HepG2 (cell line): ENCODE data around the gene TNFRSF13B. TPM values are rescaled to one million over a fixed set of nuclear protein-coding genes. Genes with fewer than 3 reads are reported as not detected.

Source experiments
- ATAC-seq: fragments of 200-7000 bp; cut with Tn5 transposase; 3 replicates; pipeline ENCODE4 v1.9.1; 2020; ENCODE audit warnings: mild to moderate bottlenecking, moderate library complexity
- BruUV-seq: library from RNA; stranded (reverse); fragments of 400-500 nt; replicated peaks from 2 replicates; lab custom pipeline; 2021; lab: Mats Ljungman, UMichigan
- CTCF ChIA-PET: fragments of 300-600 bp; formaldehyde crosslinking; extraction: SDS; loops from one replicate; lab custom pipeline; 2021; ENCODE audit warnings: low total read pairs, inconsistent platforms, low intra/inter-chr PET ratio; lab: Yijun Ruan, JAX
- POLR2A ChIA-PET: fragments of 350-600 bp; sonication (Branson Sonifier 250); formaldehyde crosslinking; loops from one replicate; lab custom pipeline; 2020; ENCODE audit warnings: antibody characterized with exemption, inconsistent platforms; lab: Yijun Ruan, JAX
- DNase-seq: peaks from one replicate; pipeline ENCODE4 v3.0.0-alpha.2; 2015; ENCODE audit warnings: low spot score
- FAIRE-seq: peaks from 3 replicates; lab custom pipeline; 2011; peaks lifted over from hg19 to GRCh38; lab: Jason Lieb, UNC
- H2AFZ ChIP-seq: one replicate; pipeline ENCODE4 v1.6.1; 2011; ENCODE audit warnings: low read length, inconsistent platforms
- H3K27ac ChIP-seq: fragments of 300-600 bp; 3 replicates; pipeline ENCODE4 v1.8.0; 2011; ENCODE audit warnings: mixed run types, mild to moderate bottlenecking, mixed read lengths, low read length, inconsistent platforms; ENCODE audit not compliant: insufficient read depth; ENCODE audit errors: extremely low read length
- H3K27me3 ChIP-seq, 2 experiments: fragments of 200-600 bp in 1 of 2; 2 replicates in 1 of 2; 3 replicates in 1 of 2; pipeline versions ENCODE4 v1.6.0 to v1.8.0; 2011; ENCODE audit warnings: low read length in 2 of 2, mild to moderate bottlenecking in 2 of 2, moderate library complexity in 2 of 2, inconsistent platforms in 1 of 2; ENCODE audit not compliant: insufficient read depth in 2 of 2, control insufficient read depth in 1 of 2
- H3K36me3 ChIP-seq, 2 experiments: fragments of 200-600 bp in 1 of 2; replicated peaks in 1 of 2; 2 replicates in 1 of 2; 3 replicates in 1 of 2; pipeline versions ENCODE4 v1.5.1 to v1.8.0; 2011; ENCODE audit warnings: low read length in 2 of 2, inconsistent platforms in 1 of 2; ENCODE audit not compliant: insufficient read depth in 2 of 2, control insufficient read depth in 1 of 2
- H3K4me1 ChIP-seq: 2 replicates; pipeline ENCODE4 v1.5.1; 2012; ENCODE audit warnings: low read length, inconsistent platforms; ENCODE audit not compliant: insufficient read depth
- H3K4me2 ChIP-seq: 2 replicates; pipeline ENCODE4 v1.6.0; 2011; ENCODE audit warnings: low read depth, low read length, inconsistent platforms
- H3K4me3 ChIP-seq, 3 experiments: fragments of 200-600 bp in 1 of 3; sonication (generic), shearing (Covaris generic) in 1 of 3; replicated peaks in 1 of 3; 2 replicates each; pipeline ENCODE4 v1.5.1; 2011 to 2016; ENCODE audit warnings: low read length in 3 of 3, inconsistent platforms in 2 of 3, low read depth in 2 of 3, mild to moderate bottlenecking in 2 of 3, control low read depth in 1 of 3, mixed read lengths in 1 of 3; ENCODE audit not compliant: insufficient read depth in 1 of 3
- H3K79me2 ChIP-seq: one replicate; pipeline ENCODE4 v1.6.1; 2011; ENCODE audit warnings: low read length, inconsistent platforms; ENCODE audit not compliant: insufficient read depth
- H3K9ac ChIP-seq: 2 replicates; pipeline ENCODE4 v1.6.0; 2011; ENCODE audit warnings: mild to moderate bottlenecking, low read depth, low read length, inconsistent platforms; ENCODE audit not compliant: insufficient read depth
- H3K9me3 ChIP-seq: 2 replicates; pipeline ENCODE4 v1.5.1; 2012; ENCODE audit warnings: mild to moderate bottlenecking, low read length
- H4K20me1 ChIP-seq: 2 replicates; pipeline ENCODE4 v1.6.0; 2011; ENCODE audit warnings: inconsistent platforms, mild to moderate bottlenecking, low read length, moderate library complexity; ENCODE audit not compliant: insufficient read depth
- EZH2 ChIP-seq: conservative IDR thresholded peaks from 2 replicates; pipeline ENCODE4 v1.6.1; 2012; ENCODE audit warnings: mild to moderate bottlenecking, low read depth, low read length, moderate library complexity
- KDM6A ChIP-seq: IDR thresholded peaks from 2 replicates; pipeline ENCODE4 v1.6.1; 2016; ENCODE audit warnings: low read depth
- NFE2L1 ChIP-seq: sonication (generic); formaldehyde crosslinking; IDR thresholded peaks from 2 replicates; pipeline ENCODE4 v1.4.0; 2020; ENCODE audit warnings: missing genetic modification reagents, mild to moderate bottlenecking, borderline replicate concordance
- NRL ChIP-seq: sonication (generic); formaldehyde crosslinking; IDR thresholded peaks from 2 replicates; pipeline ENCODE4 v1.5.0; 2020; ENCODE audit warnings: missing genetic modification reagents, mild to moderate bottlenecking, moderate library complexity, borderline replicate concordance
- ZMAT3 ChIP-seq: sonication (generic); formaldehyde crosslinking; conservative IDR thresholded peaks from 2 replicates; pipeline ENCODE4 v1.7.0; 2021; ENCODE audit warnings: missing genetic modification reagents
- ZNF354B ChIP-seq: sonication (generic); formaldehyde crosslinking; IDR thresholded peaks from 2 replicates; pipeline ENCODE4 v1.8.0; 2022; ENCODE audit warnings: mild to moderate bottlenecking, missing genetic modification reagents
- ZNF766 ChIP-seq: sonication (generic); formaldehyde crosslinking; IDR thresholded peaks from 2 replicates; pipeline ENCODE4 v1.5.0; 2020; ENCODE audit warnings: missing genetic modification reagents, borderline replicate concordance
- WGBS: methylation state at CpG from one replicate; pipeline ENCODE4 v1.1.6; 2017; ENCODE audit warnings: low lambda C conversion rate; 5-methylcytosine and 5-hydroxymethylcytosine counted together
- in situ Hi-C: cut with HindIII; loops from 2 replicates; pipeline ENCODE4 v1.10.0; 2017; ENCODE audit warnings: low pct_unique_long_range_greater_than_20kb; ENCODE audit not compliant: extremely low pct_ligation_motif_present
- intact Hi-C: fragments of 100-400 bp; cut with micrococcal nuclease; formaldehyde crosslinking; loops from one replicate; pipeline ENCODE4 v1.10.0; 2022; ENCODE audit not compliant: unreplicated experiment
- polyA plus RNA-seq, 8 experiments: library from polyadenylated mRNA; depleted of rRNA in 3 of 8; stranded (reverse) in 7 of 8; unstranded in 1 of 8; fragments of >200 nt; fragmentation: Illumina TruSeq in 4 of 8; extraction: Trizol in 4 of 8; gene quantifications; 2 replicates each; pipeline versions ENCODE4 v1.2.1 to v1.2.3, GENCODE V29; 2011 to 2016; ENCODE audit warnings: low read depth in 4 of 8, missing spikeins in 1 of 8, mixed read lengths in 1 of 8; ENCODE audit not compliant: insufficient read depth in 1 of 8
- total RNA-seq, 5 experiments: library from RNA; depleted of rRNA; stranded (reverse); fragments of >200 nt; fragmentation: Illumina TruSeq; extraction: Trizol; gene quantifications; 2 replicates each; pipeline ENCODE4 v1.2.3, GENCODE V29; 2016; ENCODE audit warnings: low read depth in 1 of 5

TNFRSF13B gene
- total and polyA plus RNA-seq, 2 of the 13 experiments (the other 11 are each of a cell fraction or from before 2014, with no cell fraction given), result not detected

DNA sequence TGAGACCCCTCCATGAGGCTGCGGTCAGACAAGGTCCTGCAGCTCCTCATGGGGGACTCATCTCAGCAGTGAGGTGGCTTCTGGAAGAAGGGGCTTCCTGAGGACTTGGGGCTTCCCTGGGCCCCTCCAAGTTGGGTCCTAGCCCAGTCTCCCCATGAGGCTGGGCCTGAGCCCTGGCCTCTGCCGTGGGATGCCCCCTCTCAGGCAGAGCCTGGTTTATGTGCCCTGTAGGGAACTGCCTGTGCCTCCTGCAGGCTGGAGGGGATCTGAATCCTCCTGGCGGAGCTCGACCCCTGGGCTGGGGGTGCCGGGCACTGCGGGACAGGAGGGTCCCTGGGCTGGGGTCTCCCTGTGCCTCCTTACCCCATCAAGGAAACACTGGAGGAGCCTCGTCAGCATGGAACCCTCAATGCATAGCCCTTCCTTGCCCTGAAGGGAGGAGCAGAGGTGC lies 45.8 kb downstream of the TNFRSF13B start:
- H3K9me3 ChIP-seq, result no peaks in the 10 kb centered on the region
- no peak overlapping the region for H3K9ac ChIP-seq
- CTCF ChIA-PET, result no interaction called here
- 20% methylated on average over 1 of the region's 7 CpGs for WGBS
- POLR2A ChIA-PET, result no interaction called here
- no peaks in the 10 kb centered on the region for H3K36me3 ChIP-seq
- H3K27ac ChIP-seq, result no peak overlapping the region
- no peak overlapping the region for H3K4me3 ChIP-seq
- FAIRE-seq, result no peak
- in situ Hi-C loops (no loop called here), intact Hi-C loops (no loop called here)
- H3K4me1 ChIP-seq, result no peaks in the 10 kb centered on the region
- no peaks in the 10 kb centered on the region for H3K79me2 ChIP-seq
- no peak for DNase-seq
- H3K4me2 ChIP-seq, result no peak overlapping the region
- H4K20me1 ChIP-seq, result no peaks in the 10 kb centered on the region; the same call in 1 of the 2 replicates
- peaks cover 14 to 52% of the 10 kb centered on the region in 2 experiments; a peak in 4 of 5 replicates for H3K27me3 ChIP-seq
- H2AFZ ChIP-seq, result no peak overlapping the region
- TF ChIP-seq KDM6A (CRISPR knock-in tag) (no peak), ZMAT3 (CRISPR knock-in tag) (no peak), ZNF354B (CRISPR knock-in tag) (no peak), NRL (CRISPR knock-in tag) (no peak)
- no TSS peak for BruUV-seq
- ATAC-seq, result no peak

- no peak for FAIRE-seq
- Histone ChIP-seq H3K9ac (no peak overlapping the region), H3K27ac (no peak overlapping the region), H3K36me3 (no peaks in the 10 kb centered on the region), H3K9me3 (no peaks in the 10 kb centered on the region), H3K4me3 (no peak overlapping the region), H3K79me2 (no peaks in the 10 kb centered on the region), H4K20me1 (no peaks in the 10 kb centered on the region; the same call in 1 of the 2 replicates), H2AFZ (no peak overlapping the region), H3K4me2 (no peak overlapping the region), H3K4me1 (no peaks in the 10 kb centered on the region), H3K27me3 (peaks cover 14 to 48% of the 10 kb centered on the region in 2 experiments; a peak in 4 of 5 replicates)
- intact Hi-C loops, result no loop called here
- no peak for ATAC-seq
- WGBS, result 0% methylated on average over 2 of the region's 15 CpGs
- in situ Hi-C loops, result no loop called here
- POLR2A ChIA-PET, result no interaction called here
- CTCF ChIA-PET, result no interaction called here
- TF ChIP-seq NFE2L1 (no peak), ZNF766 (CRISPR knock-in tag) (no peak), EZH2 (0 out of 2 replicates have a peak, but pooled peaks have one; percentile 32)
- no TSS peak for BruUV-seq
- DNase-seq, result no peak
Measured at GRCh38 chr17:16925461-16926060, 46.4 kb downstream of the TNFRSF13B start.
